PC-9 (cell line): ENCODE results near the gene PAQR4. TPM values are rescaled to one million over a fixed set of nuclear protein-coding genes. Genes with fewer than 3 reads are reported as not detected.

Source experiments
- BruUV-seq: library from RNA; stranded (reverse); fragments of 400-500 nt; replicated peaks from 2 replicates; lab custom pipeline; 2021; lab: Mats Ljungman, UMichigan
- CTCF ChIA-PET: fragments of 300-600 bp; sonication (Branson Sonifier 250); formaldehyde crosslinking; loops from one replicate; lab custom pipeline; 2022; ENCODE audit warnings: antibody characterized with exemption; lab: Charles Lee
- POLR2A ChIA-PET: fragments of 300-600 bp; sonication (Branson Sonifier 250); formaldehyde crosslinking; loops from one replicate; lab custom pipeline; 2022; ENCODE audit warnings: antibody characterized with exemption; ENCODE audit not compliant: unreplicated experiment; lab: Charles Lee
- DNase-seq, 2 experiments: peaks; one replicate each; pipeline versions ENCODE4 v3.0.0 to v3.0.0-alpha.2; 2015 to 2022; ENCODE audit warnings: mixed read lengths in 1 of 2
- H2AFZ ChIP-seq: fragments of 200-600 bp; sonication (generic); 2 replicates; pipeline ENCODE4 v1.8.1; 2017; ENCODE audit warnings: antibody characterized with exemption
- H3F3A ChIP-seq: fragments of 200-600 bp; sonication (generic); 2 replicates; pipeline ENCODE4 v1.8.1; 2017; ENCODE audit warnings: antibody characterized with exemption, mild to moderate bottlenecking, low read depth; ENCODE audit not compliant: insufficient read depth
- H3K27ac ChIP-seq: fragments of 200-600 bp; sonication (generic); 2 replicates; pipeline ENCODE4 v1.6.1; 2016; ENCODE audit warnings: mixed run types
- H3K27me3 ChIP-seq: fragments of 200-600 bp; sonication (generic); 2 replicates; pipeline ENCODE4 v1.6.1; 2016; ENCODE audit warnings: low read depth, mixed run types; ENCODE audit not compliant: insufficient read depth
- H3K36me3 ChIP-seq: fragments of 200-600 bp; sonication (generic); 2 replicates; pipeline ENCODE4 v1.6.1; 2016; ENCODE audit warnings: low read depth, mixed run types
- H3K4me1 ChIP-seq: fragments of 200-600 bp; sonication (generic); replicated peaks from 2 replicates; pipeline ENCODE4 v1.6.1; 2016; ENCODE audit warnings: mixed run types; ENCODE audit not compliant: insufficient read depth
- H3K4me2 ChIP-seq: fragments of 200-600 bp; sonication (generic); 2 replicates; pipeline ENCODE4 v1.6.1; 2017; ENCODE audit warnings: mixed run types
- H3K4me3 ChIP-seq: fragments of 200-600 bp; sonication (generic); 2 replicates; pipeline ENCODE4 v1.6.1; 2016; ENCODE audit warnings: mixed run types
- H3K79me2 ChIP-seq: fragments of 200-600 bp; sonication (generic); 2 replicates; pipeline ENCODE4 v1.6.1; 2017; ENCODE audit warnings: low read depth, mixed run types
- H3K9me2 ChIP-seq: fragments of 200-600 bp; sonication (generic); 2 replicates; pipeline ENCODE4 v1.8.1; 2017; ENCODE audit warnings: mild to moderate bottlenecking; ENCODE audit not compliant: insufficient read depth
- H3K9me3 ChIP-seq: fragments of 200-600 bp; sonication (generic); 2 replicates; pipeline ENCODE4 v1.8.1; 2016; ENCODE audit warnings: low read depth; ENCODE audit not compliant: insufficient read depth
- H4K20me1 ChIP-seq: fragments of 200-600 bp; sonication (generic); 2 replicates; pipeline ENCODE4 v1.8.1; 2017; ENCODE audit not compliant: insufficient read depth
- CTCF ChIP-seq: fragments of 200-600 bp; sonication (generic); conservative IDR thresholded peaks from 2 replicates; pipeline ENCODE4 v1.6.1; 2017; ENCODE audit warnings: mixed run types, antibody characterized with exemption, mild to moderate bottlenecking, moderate library complexity
- EZH2 ChIP-seq: fragments of 200-600 bp; sonication (generic); IDR thresholded peaks from 2 replicates; pipeline ENCODE4 v1.8.0; 2017; ENCODE audit warnings: antibody characterized with exemption, low read depth
- intact Hi-C: fragments of 100-400 bp; cut with micrococcal nuclease; formaldehyde crosslinking; loops from one replicate; pipeline ENCODE4 v1.10.0; 2022; ENCODE audit not compliant: unreplicated experiment
- total RNA-seq: library from RNA; stranded (reverse); gene quantifications from 2 replicates; pipeline ENCODE4 v1.2.3, GENCODE V29; 2021

Gene PAQR4
- total RNA-seq, 1 experiment from 2014 or later = 40.7 TPM

GRCh38 chr16:2923481-2923880, 45.7 kb upstream of the PAQR4 start:
- no peak overlapping the region for H3K27ac ChIP-seq
- peaks cover 6% of the 10 kb centered on the region; the same call in 1 of the 2 replicates for H4K20me1 ChIP-seq
- ChIA-PET CTCF (interaction anchor here (0.7 kb wide), 1 partner anchor 41 kb away, joined by 4 read pairs; the partner anchor contains the start of gene KREMEN2), POLR2A (no interaction called here)
- no peaks in the 10 kb centered on the region for H3K4me1 ChIP-seq
- no peak overlapping the region for H2AFZ ChIP-seq
- no peaks in the 10 kb centered on the region for H3K9me2 ChIP-seq
- no peaks in the 10 kb centered on the region for H3K9me3 ChIP-seq
- no peaks in the 10 kb centered on the region for H3K79me2 ChIP-seq
- H3K27me3 ChIP-seq = no peaks in the 10 kb centered on the region
- H3F3A ChIP-seq = peaks cover 17% of the 10 kb centered on the region
- no peak overlapping the region for H3K4me3 ChIP-seq
- DNase-seq = no peak
- H3K36me3 ChIP-seq = no peaks in the 10 kb centered on the region
- intact Hi-C loops = no loop called here
- no TSS peak for BruUV-seq
- no peak overlapping the region for H3K4me2 ChIP-seq
- TF ChIP-seq EZH2 = no peak
- TF ChIP-seq CTCF = no peak

GRCh38 chr16:2924901-2925755, 44.0 kb upstream of the PAQR4 start:
- CTCF ChIA-PET = no interaction called here
- POLR2A ChIA-PET = no interaction called here
- Histone ChIP-seq H3F3A (peaks cover 13% of the 10 kb centered on the region), H3K36me3 (no peaks in the 10 kb centered on the region), H3K27me3 (no peaks in the 10 kb centered on the region), H4K20me1 (peaks cover 6% of the 10 kb centered on the region; the same call in 1 of the 2 replicates), H3K4me2 (no peak overlapping the region), H3K79me2 (no peaks in the 10 kb centered on the region), H3K27ac (no peak overlapping the region), H2AFZ (no peak overlapping the region), H3K9me2 (no peaks in the 10 kb centered on the region), H3K4me3 (no peak overlapping the region), H3K9me3 (no peaks in the 10 kb centered on the region), H3K4me1 (no peaks in the 10 kb centered on the region)
- intact Hi-C loops = no loop called here
- BruUV-seq = no TSS peak
- DNase-seq = no peak
- no peak for TF ChIP-seq EZH2
- TF ChIP-seq CTCF = no peak

- Histone ChIP-seq H3K36me3 (no peaks in the 10 kb centered on the region), H3K4me3 (no peak overlapping the region), H3K9me3 (no peaks in the 10 kb centered on the region), H3K9me2 (no peaks in the 10 kb centered on the region), H3K4me2 (no peak overlapping the region), H3F3A (peaks cover 12% of the 10 kb centered on the region; the same call in 1 of the 2 replicates), H3K4me1 (no peaks in the 10 kb centered on the region), H3K27ac (no peak overlapping the region), H4K20me1 (peaks cover 6% of the 10 kb centered on the region; the same call in 1 of the 2 replicates), H2AFZ (no peak overlapping the region), H3K79me2 (no peaks in the 10 kb centered on the region), H3K27me3 (no peaks in the 10 kb centered on the region)
- ChIA-PET CTCF (interaction anchor here (0.6 to 1.8 kb wide), 3 partner anchors 11 to 132 kb away, joined by 3 to 5 read pairs (median 4); no protein-coding TSS in a partner anchor), POLR2A (interaction anchor here (0.6 kb wide), 1 partner anchor 14 kb away, joined by 3 read pairs; the partner anchor contains the start of gene FLYWCH1)
- no peak for DNase-seq
- intact Hi-C loops = loop anchor here (2.0 kb wide), 1 partner anchor 51 kb away; no protein-coding TSS in a partner anchor
- no TSS peak for BruUV-seq
- no peak for TF ChIP-seq EZH2
- no peak for TF ChIP-seq CTCF
Observed at GRCh38 chr16:2925951-2926649, 43.0 kb upstream of the PAQR4 start.
